ENCODE data around the gene SLC25A41.
A peak's percentile ranks its signal among the peaks of the same experiment; 100 is the strongest.

The SLC25A41 gene

DNA sequence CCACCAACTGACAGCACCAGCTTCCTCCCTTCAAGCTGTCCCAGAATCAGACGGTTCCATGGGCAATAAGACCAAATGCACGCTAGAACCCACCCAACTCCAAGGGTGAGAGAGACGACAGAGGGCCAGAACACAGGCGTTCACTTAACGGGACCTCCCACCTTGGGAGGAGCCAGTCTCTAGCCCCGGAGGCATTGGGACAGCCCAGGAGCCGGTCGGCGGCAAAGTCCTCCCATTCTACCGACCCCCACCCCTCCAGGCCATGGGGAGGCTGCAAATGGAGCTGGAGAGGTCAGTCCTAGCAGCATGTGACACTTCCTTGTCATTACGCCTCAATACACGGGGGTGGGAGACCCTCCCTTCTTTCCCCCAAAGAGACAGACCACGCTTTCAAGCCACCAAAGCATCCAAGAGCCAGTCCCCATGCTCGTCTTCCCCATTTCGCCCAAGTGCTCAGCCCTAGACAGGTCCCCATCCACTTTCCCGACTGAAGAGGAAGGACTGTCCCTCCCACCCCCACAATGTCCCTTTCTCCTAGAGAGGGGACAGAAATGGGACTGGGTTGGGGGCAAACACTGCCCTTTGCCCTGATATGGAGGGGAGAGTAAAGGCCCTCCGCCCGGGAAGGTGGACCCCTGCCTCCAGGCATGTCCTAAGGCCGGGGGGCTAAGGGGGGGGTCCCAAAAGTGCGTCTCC is 9.9 kb downstream of the SLC25A41 start:
- TF ChIP-seq, protein P1, sequence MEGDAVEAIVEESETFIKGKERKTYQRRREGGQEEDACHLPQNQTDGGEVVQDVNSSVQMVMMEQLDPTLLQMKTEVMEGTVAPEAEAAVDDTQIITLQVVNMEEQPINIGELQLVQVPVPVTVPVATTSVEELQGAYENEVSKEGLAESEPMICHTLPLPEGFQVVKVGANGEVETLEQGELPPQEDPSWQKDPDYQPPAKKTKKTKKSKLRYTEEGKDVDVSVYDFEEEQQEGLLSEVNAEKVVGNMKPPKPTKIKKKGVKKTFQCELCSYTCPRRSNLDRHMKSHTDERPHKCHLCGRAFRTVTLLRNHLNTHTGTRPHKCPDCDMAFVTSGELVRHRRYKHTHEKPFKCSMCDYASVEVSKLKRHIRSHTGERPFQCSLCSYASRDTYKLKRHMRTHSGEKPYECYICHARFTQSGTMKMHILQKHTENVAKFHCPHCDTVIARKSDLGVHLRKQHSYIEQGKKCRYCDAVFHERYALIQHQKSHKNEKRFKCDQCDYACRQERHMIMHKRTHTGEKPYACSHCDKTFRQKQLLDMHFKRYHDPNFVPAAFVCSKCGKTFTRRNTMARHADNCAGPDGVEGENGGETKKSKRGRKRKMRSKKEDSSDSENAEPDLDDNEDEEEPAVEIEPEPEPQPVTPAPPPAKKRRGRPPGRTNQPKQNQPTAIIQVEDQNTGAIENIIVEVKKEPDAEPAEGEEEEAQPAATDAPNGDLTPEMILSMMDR (IDR thresholded peaks at IDR 0.05), result no peak
- Histone ChIP-seq H3K4me1 (peaks cover 0 to 35% (median 27%) of the 10 kb centered on the region in 4 donors), H3K27me3 (no peaks in the 10 kb centered on the region), H3K36me3 (peaks cover 12 to 35% (median 34%) of the 10 kb centered on the region in 3 donors), H3K27ac (peak overlapping the region; percentile 45 to 75), H3K4me3 (peak overlapping the region; percentile 67 to 75), H3K9me3 (no peaks in the 10 kb centered on the region)
- intact Hi-C loops (cut with DNase I; ENCODE audit: low total_unique reads), result loop anchor here (2.0 kb wide), 1 partner anchor 51 kb away; the partner anchor contains the start of gene ALKBH7
- no peak for DNase-seq

DNA sequence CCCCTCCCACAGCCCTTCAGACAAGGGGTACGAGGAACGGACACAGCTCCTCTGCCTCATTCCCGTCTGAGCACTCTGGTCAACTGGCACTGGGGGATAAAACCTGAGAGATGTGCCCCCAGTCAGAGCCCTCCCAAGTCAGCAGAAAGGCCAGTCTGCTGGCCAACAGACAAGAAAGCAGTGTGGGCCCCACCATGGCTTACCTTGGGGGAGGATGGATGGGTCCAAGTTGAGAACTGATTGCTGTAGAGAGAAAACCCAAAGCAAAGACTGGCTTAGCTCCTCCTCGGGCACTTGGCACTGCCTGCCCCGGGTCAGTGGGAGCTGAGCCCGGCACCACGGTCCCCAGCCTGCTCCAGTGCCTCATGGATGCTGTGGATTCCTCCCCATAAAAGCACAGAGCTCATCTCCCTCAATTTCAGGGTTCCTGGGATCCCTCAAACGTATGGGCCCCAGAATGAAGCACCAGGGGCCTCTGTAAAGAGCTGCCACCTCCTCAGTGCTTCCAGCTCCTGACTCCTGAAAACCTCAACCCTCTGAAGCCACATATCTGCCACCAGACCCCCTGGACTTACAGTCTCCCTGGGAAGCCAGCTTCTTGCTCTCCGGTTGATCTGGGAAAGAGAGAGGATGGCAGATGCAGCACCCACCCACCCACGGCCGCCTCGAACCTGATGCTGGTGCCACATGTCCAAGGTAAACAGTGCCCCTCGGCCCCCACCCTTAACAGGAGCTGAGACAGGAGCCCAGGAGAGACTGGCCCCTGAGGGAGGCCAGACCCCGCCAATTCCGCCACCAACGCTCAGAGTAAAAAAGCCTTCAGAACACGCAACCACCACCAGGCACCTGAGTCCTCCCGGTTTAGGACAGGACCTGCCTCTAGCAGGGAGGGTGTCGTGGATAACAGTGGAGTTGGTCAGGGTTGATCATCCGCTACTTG is 12.2 kb downstream of the SLC25A41 start:
- TF ChIP-seq, protein P1 (IDR thresholded peaks at IDR 0.05), result no peak

DNA sequence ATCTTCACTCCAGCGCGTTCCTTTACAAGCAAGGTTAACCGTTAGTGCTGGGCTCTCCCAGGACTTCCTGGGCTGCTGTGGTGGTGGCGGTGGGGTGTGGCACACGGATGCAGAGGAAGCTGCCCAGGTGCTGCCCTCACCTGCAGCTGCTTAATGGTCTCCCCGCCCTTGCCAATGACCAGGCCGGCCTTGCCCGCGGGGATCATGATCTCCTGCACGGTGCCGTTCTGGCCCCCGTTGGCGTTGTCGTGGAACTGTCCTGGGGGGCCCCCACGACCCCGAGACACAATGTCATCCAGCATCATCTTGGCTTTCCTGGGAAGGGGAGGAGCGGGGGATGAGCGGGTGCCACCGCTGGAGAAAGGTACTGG is 15.0 kb downstream of the SLC25A41 start:
- peaks cover 60 to 86% (median 83%) of the 10 kb centered on the region in 3 donors for H3K36me3 ChIP-seq
- TF ChIP-seq, protein P1 (IDR thresholded peaks at IDR 0.05), result no peak
- intact Hi-C loops (cut with DNase I; ENCODE audit: low total_unique reads), result no loop called here

More for the DNA sequence above, 12.2 kb downstream of the SLC25A41 start:
- no peaks in the 10 kb centered on the region for H3K9me3 ChIP-seq
- H3K36me3 ChIP-seq, result peaks cover 35 to 58% (median 57%) of the 10 kb centered on the region in 3 donors
- H3K27ac ChIP-seq, result no peak overlapping the region
- intact Hi-C loops (cut with DNase I; ENCODE audit: low total_unique reads), result no loop called here
- no peak overlapping the region for H3K4me3 ChIP-seq
- H3K4me1 ChIP-seq, result peaks cover 0 to 35% (median 27%) of the 10 kb centered on the region in 4 donors
- DNase-seq, result no peak
- no peaks in the 10 kb centered on the region for H3K27me3 ChIP-seq

DNA sequence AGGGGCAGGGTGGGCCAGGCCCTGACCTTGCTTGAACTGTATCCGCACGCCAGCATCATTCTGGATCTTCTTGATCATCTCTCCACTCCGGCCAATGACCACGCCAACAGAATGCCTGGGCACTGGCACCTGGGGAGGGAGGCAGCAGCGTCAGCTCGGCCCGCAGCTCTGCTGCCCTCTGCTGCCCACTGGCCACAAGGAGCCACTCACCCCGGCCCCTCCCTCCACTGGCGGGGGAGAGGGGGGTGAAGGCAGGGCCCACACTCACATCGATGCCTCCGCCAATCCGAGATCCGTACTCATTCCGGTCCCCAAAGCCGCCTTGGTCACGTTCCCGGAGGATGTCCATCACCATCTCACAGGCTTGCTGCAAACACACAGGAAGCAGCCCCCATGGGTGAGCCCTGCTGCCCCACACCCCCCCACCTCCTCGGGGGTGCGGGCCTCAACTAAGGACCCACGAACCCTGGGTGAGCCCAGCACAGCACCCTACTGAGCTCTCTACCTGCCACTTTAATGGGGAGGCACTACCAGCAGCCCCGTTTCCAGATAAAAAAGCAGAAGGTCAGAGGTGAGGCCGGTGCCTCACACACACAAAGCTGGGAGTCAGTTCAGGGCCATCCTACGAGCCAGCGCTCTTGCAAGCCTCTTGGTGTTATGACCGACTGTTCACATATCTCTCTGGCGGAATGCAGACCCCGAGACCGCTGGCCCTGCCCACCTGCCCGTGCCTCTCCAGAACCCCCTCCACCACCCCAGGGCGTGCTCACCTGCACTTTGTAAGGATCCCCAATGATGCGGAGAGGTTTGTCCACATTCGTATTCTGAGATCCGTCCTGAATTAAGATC is 15.6 kb downstream of the SLC25A41 start:
- H3K36me3 ChIP-seq, result peaks cover 60 to 90% (median 83%) of the 10 kb centered on the region in 3 donors
- no peak overlapping the region for H3K27ac ChIP-seq
- H3K9me3 ChIP-seq, result no peaks in the 10 kb centered on the region
- TF ChIP-seq, protein P1 (IDR thresholded peaks at IDR 0.05), result no peak
- H3K27me3 ChIP-seq, result no peaks in the 10 kb centered on the region
- no peak overlapping the region for H3K4me3 ChIP-seq
- H3K4me1 ChIP-seq, result peaks cover 0 to 20% (median 15%) of the 10 kb centered on the region in 4 donors
- no peak for DNase-seq
- intact Hi-C loops (cut with DNase I; ENCODE audit: low total_unique reads), result no loop called here

More for the DNA sequence above, 15.0 kb downstream of the SLC25A41 start:
- Histone ChIP-seq H3K4me1 (peaks cover 0 to 27% (median 21%) of the 10 kb centered on the region in 4 donors), H3K27me3 (no peaks in the 10 kb centered on the region), H3K9me3 (no peaks in the 10 kb centered on the region), H3K27ac (no peak overlapping the region), H3K4me3 (no peak overlapping the region)
- no peak for DNase-seq

Data from tibial artery (tissue), 4 donors.